Iris pigment epithelial cell (primary cell): Measurements from ENCODE around the gene RMDN2.
A peak's percentile ranks its signal among the peaks of the same experiment; 100 is the strongest.
"Not testable (repeated sequence)": the region's sequence is repeated elsewhere in the genome, so short reads cannot be mapped to it uniquely, and the experiment has no call there.

Experiments
- DNase-seq: peaks from one replicate; pipeline ENCODE4 v3.0.0-alpha.2; 2011; ENCODE audit warnings: low read depth

RMDN2 gene

GRCh38 chr2:37897511-37897910 lies 27.6 kb upstream of the RMDN2 start:
- no peak for DNase-seq

DNA sequence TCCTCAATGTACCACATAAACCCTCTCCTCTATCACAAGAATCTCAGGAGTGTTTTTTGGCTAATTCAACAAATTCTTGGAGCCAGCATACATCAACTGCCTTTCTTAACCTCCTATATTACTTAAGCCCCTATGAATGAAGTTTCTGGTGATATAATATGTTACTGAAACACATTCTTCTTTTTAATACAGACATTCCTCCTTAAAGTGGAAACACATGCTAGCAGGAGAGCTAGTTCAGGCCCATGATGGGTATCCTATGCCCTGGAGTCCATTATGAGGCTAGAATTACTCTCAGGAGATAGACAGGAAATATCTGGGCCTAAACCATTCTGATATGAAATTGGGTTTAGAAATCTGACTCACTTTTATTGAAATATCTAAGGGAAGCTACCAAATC lies 26.6 kb upstream of the RMDN2 start:
- no peak for DNase-seq

DNA sequence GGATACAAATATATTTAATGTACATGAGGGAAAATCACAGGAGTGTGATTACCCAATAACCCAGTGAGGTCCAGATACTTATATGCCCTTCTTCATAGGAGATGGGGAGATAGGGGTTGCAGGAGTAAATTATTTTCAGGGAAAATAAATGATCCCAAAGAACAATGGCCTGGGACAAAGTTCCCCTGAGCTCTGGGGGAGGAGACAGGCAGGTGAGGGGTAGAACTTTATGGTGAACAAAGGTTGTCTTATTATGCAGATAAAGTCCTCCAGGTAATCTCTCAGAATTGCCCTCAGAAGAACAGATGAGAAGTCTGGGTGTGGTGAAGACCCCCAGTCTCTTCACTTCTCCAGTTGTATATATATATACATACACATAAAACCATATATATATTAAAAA lies 22.1 kb upstream of the RMDN2 start:
- no peak for DNase-seq

DNA sequence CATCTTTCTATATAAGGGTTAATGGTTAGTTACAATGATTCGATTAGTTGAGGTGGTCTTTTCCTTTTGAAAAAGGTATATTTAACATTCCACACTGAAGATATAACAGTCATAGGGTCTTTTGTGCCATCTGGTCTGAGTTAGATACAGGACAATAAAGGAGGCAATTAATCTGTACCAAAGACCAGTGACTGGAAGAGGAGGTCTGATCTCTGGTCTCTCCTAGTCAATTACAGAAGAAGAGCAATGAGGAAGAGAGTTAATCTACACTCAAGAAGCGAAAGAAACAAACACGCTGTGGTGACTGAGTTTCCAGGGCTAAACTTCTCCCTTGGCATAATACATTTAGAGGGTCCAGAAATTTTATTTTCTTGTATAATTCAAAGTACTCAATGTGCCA lies 20.7 kb upstream of the RMDN2 start:
- DNase-seq, result no peak

DNA sequence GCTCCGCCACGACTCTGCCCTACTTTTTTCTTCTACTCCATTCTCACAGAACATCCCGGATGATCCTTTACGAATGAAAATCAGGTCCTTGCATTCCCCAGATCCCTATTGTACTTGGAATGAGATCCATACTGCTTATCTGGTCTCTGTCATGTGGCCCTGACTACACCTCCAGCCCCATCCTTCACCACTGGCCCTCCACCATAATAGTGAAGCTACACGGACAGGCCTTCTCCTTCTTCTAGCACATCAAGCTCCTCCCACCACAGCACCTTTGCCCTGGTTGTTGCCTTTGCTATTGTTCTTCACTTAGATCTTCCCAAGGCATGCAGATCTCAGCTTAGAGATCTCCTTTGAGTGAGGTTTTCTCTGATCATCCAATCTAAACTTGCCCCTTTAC lies 20.1 kb upstream of the RMDN2 start:
- no peak for DNase-seq

DNA sequence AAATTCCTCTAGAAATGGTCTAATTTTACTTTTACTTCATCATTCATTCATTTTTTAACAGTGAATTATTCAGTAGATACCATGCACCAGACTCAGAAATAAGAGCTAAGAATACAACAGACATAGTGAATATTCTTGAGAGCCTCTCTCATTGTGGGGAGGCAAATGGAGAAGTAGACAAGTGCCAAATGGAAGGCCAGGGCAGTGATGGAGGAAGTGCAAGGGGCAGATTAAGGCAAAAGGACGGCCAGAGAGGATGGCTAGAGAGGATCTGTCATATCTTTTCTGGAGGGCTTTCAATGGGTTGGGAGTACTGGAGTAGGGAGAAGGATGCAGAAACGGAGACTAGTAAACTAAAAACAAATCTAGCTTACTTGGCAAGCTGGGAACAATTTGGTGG lies 19.0 kb upstream of the RMDN2 start:
- DNase-seq, result no peak

DNA sequence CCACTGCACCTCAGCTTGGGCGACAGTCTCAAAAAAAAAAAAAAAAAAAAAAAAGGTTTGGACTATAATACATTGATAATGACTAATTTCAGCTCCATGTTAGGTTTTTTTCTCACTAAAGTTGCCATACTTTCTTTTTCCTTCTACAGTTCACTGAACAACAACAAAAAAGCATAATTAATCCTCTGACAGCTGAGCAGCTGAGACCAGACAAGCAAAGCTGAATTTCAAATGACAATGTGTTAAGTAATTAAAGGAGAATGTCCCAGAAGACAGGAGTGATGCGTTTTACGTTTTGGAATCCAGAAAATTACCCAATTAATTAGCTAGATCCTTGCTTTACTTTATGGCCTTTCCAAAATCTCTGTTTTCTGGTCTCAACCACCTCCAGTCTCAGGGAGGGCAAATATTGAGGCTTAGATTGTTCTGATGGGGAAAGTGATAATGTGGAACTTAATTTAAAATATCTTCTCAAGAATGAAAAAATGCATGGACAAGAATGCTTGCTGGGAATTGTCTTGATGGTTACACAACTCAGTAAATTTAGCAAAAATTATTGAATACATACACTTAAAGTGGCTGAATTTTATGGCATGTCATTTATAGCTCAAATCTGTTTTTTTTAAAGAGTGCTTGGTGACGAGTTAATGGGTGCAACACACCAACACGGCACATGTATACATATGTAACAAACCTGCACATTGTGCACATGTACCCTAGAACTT lies 17.4 kb upstream of the RMDN2 start:
- no peak for DNase-seq

DNA sequence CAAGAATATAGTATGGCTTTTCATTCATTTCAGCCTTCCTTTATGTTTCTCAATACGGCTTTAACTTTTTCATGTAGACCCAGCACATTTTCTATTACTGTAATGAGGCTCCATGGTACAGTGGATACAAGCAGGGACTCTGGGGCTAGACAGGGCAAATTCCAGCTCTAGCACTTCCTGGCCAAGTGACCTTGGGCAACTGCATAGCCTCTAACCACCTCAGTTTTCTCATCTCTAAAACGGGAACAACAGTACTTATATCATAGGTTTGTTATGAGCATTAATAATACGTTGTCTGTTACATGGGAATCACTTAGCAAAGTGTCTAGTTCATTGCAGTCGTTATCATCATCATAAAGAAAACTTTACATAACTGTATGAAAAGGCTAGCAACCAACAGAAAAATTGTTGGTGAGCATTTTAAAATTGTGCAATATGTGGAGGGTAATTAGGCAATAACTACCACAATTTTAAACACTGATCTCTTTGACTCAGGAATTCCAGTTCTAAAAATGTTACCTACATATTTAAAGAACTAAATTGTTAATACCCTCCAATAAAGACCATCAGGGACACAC lies 13.7 kb upstream of the RMDN2 start:
- peak; percentile 34 for DNase-seq

DNA sequence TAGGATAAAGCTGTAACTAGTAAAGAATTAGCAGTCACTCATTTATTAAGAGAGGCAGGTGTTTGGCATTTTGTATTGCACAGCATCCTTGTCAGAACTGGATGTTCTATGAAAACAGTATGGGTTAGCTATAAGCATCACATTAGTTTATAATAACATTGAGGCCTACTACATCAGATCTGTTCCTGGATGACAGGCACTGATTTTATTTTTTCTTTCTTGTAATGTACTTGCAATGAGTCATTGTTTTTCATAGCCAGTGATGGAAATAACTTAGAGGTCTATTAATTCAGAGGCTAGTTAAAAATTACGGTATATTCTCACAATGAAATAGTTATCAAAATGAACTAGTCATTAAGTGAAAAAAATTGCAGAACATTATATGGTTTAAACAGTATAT lies 13.0 kb upstream of the RMDN2 start:
- peak; percentile 76 for DNase-seq

- DNase-seq, result no peak
Observed at GRCh38 chr2:37912616-37913015, 12.5 kb upstream of the RMDN2 start.

DNA sequence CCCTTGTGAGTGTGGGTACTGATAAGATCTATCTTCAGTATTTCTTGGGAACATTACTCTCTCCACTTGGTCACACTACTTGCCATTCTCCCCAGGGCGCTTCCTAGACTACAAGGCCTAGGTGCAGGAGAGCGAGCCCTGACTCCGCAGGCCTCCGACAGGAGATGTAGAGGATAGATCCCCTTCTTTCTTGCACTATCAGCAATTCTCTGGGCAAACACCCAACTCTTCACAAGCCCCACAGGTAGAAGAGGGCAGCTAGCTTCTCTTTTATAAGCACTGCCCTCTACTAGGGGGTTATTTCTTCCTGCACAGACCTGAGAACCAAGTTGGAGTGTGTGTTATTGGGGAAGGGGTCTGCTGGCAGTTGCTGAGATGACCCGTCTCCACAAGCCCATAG lies 10.7 kb upstream of the RMDN2 start:
- DNase-seq, result no peak

DNA sequence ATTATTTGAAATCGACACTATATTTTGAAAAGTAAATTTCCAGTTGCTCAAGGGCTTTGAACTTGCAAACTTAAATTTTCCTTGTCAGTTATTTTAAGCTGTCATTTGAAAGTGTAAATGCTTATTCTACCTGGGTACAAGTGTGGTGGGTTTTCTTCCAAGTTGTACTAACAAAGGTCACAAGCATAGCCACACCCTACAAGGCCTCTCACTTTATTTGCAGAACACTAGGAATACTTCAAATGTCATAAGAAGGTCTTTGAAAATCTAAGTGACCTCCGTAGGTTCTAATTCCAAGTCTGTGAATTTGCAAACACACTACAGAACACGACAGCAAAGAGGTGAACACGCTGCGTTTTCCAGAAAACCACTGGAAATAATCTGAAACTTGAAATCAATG lies 9.3 kb upstream of the RMDN2 start:
- no peak for DNase-seq

- peak; percentile 95 for DNase-seq
Observed at GRCh38 chr2:37916512-37917082, 8.5 kb upstream of the RMDN2 start.

- DNase-seq, result no peak
Observed at GRCh38 chr2:37917281-37918228, 7.5 kb upstream of the RMDN2 start.

DNA sequence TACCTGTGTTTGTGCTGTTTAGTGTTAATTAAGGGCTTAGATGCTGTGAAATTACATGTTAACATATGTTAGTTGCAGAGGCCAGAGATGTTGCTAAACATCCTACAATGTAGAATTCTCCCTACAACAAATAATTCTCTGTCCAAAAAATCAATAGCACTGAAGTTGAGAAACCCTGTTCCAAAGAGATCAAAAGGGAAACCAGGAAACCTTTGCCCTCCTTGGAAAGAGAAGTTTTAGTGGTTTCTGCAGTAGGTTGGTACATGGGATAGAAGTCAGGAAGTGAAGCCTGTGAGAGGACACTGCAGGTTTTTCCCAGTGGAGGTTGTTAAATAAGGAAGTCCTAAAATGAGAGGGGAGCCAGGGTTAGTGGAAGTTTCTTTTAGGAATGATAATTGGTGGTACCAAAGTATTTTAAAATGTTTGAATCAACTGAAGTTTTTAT lies 6.3 kb upstream of the RMDN2 start:
- no peak for DNase-seq

DNA sequence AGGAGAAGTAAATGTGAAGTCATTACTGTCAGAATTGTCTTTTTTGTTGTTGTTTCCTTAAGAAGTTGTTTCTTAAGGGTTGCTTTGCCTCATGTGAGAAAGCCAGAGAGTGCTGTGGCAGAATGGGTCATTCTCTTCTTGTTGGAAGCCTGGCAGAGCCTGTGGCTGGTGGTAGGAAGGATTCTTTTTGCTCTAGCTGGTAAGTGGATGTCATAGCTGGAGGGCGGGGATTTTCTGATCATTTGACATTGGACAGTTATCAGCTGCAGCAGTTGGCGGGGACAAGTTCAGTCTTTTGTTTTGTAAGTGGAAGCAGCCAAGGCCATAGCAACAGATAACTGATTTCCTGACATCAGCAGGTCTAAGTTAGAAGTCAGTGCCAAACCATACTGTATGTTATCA lies 5.5 kb upstream of the RMDN2 start:
- no peak for DNase-seq

DNA sequence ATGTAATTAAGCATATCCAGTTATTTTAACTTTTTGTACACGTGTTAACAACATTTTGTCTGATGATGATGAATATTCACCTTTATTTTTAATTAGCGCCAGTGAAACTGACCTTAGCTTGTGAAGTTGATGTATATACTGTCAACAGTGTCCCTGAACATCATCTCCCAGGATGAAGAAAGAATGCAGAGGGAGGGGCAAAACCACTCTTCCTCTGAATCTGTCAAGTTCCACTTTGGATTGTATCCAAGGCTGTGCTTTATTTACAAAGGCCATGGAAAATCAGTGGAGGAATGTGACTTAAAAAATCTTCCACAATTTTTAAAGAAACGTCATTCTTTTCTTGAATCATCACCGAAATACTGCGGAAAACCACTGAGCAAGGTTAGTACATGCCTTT lies 4.5 kb upstream of the RMDN2 start:
- DNase-seq, result peak; percentile 84

DNA sequence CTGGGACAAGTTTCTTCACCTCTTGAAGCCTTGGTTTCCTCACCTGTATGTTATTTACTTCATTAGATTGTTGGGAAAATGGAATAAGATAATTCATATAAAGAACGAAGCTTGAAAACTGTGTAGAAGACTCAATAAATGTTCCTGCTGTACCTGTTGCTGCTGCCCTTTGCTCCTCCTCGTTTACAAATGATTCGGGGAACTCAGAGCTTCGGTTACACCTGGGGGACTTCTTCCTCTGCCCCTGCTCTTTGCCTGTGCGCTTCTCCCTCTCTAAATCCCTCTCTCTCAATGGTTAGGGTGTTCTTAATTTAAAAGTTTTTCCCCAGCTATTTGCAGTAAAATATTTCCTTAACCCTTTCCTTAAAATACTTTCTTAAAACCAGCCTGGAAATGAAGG lies 3.3 kb upstream of the RMDN2 start:
- no peak for DNase-seq

DNA sequence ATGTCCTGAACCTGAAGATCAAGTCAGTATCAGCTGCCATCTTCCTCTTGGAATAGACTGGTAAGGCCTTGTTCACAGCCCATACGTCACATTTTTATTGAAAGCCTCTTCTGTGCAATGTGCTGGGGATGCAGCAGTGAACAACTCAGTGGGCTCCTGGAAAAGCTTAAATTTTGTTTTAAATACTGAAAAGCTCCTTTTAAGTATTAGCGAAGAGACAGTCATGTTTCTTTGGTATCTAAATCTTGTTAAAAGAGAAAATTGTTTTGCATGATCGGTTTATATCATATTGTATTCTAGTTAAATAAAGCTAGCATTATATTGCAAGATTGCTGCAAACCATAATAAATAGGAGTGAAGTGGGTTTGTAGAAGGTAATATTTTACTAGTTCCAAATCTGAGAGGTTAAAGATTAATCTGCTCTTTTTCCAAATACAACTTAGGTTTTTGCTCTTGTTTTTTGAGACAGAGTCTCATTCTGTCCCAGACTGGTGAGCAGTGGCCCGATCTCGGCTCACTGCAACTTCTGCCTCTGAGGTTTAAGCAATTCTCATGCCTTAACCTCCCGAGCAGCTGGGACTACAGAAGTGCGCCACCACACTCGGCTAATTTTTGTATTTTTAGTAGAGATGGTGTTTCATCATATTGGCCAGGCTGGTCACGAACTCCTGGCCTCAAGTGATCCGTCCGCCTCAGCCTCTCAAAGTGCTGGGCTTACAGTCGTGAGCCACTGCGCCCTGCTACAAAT lies 1.6 kb upstream of the RMDN2 start:
- DNase-seq, result no peak

- DNase-seq, result no peak
Observed at GRCh38 chr2:37926635-37927034, 1.5 kb downstream of the RMDN2 start.

GRCh38 chr2:37928377-37928776 lies 3.3 kb downstream of the RMDN2 start:
- peak; percentile 67 for DNase-seq

- DNase-seq, result not testable (repeated sequence)
Observed at GRCh38 chr2:37930392-37930791, 5.3 kb downstream of the RMDN2 start.
